Transverse colon (tissue), 3 donors: Measurements from ENCODE around the gene WFS1.

Experiments used
- POLR2A ChIP-seq: fragments of 450-650 bp; IDR thresholded peaks from one replicate; pipeline ENCODE4 v1.6.1; 2016; ENCODE audit warnings: antibody characterized with exemption, mild to moderate bottlenecking, moderate library complexity
- POLR2AphosphoS5 ChIP-seq, 3 donors: sonication (generic); formaldehyde crosslinking; IDR thresholded peaks; one replicate each; pipeline ENCODE4 v1.6.1; 2016; ENCODE audit warnings: antibody characterized with exemption in 3 of 3

- TF ChIP-seq POLR2A (no peak), POLR2AphosphoS5 (IDR thresholded peaks at IDR 0.05) (no peak)
Observed at GRCh38 chr4:6324461-6324998, 54.9 kb downstream of the WFS1 start.
